NCI-H1417 treated with DMSO at 0.1 percent for 48 hours (cell line): ENCODE measurements around the gene UIMC1.
"Not testable (repeated sequence)": the region's sequence is repeated elsewhere in the genome, so short reads cannot be mapped to it uniquely, and the experiment has no call there.

Source experiments
- DNase-seq: peaks from one replicate; lab custom pipeline; 2025; lab: John Stamatoyannopoulos, UW

UIMC1 gene

DNA sequence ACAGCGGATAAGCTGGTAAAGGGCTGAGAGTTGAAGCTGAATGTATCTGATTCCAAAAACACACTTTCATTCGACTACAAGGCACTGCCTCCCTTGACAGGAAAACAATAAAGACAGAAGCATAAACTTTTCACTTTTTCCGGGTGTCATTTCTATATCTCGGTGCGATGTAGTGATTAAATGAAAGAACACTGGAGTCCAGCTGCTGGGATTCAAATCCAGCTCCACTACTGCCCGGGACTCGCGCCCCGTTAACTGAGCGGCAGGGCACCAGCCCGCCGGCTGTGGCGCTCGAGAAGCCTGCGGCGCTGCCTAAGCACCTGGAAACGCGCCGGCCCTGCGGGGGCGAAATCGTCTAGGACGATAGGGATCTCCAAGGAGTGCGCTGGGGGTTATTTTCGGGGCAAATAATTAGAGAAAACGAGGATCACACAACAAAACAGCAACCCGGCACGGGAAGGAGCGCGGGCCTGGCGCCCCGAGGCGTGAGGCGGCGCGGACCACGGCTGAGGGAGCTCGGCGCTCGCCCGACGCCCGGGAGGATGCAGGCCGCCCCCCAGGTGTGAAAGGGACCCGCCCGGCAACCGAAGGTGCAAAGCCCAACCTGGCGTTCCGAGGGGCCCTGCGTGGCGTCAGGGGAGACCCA lies 837 bp downstream of the UIMC1 start:
- DNase-seq = peak; percentile 5

DNA sequence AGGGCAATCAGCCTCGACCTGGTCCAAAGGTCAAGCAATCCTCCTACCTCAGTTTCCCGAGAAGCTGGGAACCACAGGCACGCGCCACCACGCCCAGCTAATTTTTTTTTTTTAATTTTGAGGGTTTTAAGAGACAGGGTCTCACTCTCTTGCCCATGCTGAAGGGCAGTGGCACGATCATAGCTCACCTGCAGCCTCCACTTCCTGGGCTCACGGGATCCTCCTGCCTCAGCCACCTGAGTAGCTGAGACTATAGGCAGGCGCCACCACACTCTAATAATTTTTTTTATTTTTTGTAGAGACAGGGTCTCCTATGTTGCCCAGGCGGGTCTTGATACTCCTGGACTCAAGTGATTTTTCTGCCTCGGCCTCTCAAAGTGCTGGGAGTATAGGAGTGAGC lies 1.6 kb downstream of the UIMC1 start:
- DNase-seq = no peak

DNA sequence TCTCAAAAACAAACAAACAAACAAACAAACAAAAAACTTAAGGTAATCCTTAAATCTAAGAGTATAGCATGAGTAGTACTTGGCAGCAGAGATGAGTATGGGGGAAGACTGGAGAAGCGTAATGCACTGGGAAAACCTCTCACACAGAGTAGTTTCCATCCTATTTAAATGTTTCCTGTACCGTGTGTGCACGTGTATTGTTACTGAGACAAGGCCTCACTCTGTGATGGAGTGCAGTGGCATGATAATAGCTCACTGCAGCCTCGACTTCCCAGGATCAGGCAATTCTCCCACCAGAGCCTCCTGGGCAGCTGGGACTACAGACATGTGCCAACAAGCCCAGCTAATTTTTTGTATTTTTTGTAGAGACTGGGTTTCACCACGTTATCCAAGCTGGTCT lies 2.9 kb downstream of the UIMC1 start:
- no peak for DNase-seq

- not testable (repeated sequence) for DNase-seq
These were observed 7.1 kb downstream of the UIMC1 start for GRCh38 chr5:176999526-176999925.

DNA sequence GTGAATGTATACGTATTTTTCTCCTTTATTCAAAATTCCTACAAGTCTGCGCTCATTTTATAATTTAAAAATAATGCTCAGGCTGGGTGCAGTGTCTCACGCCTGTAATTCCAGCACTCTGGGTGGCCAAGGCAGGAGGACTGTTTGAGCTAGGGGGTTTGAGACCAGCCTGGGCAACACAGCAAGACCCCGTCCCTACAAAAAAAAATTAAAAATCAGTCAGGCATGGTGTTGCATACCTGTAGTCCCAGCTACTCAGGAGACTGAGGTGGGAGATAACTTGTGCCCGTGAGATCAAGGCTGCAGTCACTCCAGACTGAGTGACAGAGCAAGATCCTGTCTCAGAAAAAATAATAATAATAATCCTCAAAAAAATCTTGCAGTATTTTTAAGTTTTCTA lies 7.8 kb downstream of the UIMC1 start:
- DNase-seq = no peak

- DNase-seq = no peak
These were observed 9.8 kb downstream of the UIMC1 start for GRCh38 chr5:176996780-176997179.

GRCh38 chr5:176995896-176996767 lies 10.4 kb downstream of the UIMC1 start:
- no peak for DNase-seq

DNA sequence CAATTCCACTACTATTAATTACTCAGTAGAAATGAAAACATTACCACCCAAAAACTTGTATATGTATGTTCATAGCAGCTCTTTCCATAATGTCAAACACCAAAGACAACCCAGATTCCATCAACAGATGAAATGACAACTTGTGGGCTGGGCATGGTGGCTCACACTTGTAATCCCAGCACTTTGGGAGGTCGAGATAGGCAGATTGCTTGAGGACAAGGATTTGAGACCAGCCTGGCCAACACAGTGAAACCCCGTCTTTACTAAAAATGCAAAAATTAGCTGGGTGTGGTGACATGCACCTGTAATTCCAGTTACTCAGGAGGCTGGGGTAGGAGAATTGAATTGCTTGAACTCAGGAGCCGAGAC lies 11.5 kb downstream of the UIMC1 start:
- DNase-seq = no peak

DNA sequence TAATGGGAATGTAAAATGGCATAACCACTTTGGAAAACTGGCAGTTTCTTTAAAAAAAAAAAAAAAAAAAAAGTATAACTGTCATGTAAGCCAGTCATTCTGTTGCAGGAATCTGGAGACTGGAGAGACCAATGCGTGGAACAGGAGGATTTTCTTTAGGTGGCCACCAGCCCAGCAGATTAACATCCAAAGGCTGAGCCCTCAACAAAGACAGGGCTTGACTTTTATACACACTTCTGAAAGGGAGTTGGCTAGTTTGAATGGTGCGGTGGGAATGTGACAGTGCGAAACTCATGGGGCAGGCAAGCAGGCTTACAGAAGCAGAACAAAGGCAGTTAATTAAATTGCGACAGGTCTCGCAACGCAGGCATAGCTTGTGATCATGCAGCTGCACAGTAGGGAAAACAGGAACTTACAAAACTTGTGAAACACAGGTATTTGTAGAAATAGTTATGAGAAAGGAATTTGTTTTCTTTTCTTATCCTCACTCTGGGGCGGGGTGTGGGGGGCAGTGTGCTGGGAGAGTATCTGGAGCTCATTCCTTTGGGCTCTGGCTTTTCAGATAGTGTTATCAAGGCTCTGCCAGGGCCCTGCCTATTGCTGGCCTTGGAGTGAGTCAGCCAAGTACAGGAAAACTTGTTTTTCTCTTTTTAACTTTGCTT lies 12.0 kb downstream of the UIMC1 start:
- DNase-seq = no peak

DNA sequence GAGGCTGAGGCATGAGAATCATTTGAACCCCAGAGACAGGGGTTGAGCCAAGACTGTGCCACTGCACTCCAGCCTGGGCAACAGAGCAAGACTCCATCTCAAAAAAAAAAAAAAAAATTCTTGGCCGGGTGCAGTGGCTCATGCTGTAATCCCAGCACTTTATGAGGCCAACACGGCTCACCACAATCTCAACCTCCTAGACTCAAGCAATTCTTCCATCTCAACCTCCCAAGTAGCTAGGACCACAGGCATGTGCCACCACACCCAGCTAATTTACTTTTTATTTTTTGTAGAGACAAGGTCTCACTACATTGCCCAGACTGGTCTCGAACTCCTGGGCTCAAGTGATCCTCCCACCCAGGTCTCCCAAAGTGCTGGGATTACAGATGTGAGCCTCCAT lies 13.5 kb downstream of the UIMC1 start:
- not testable (repeated sequence) for DNase-seq

- no peak for DNase-seq
These were observed 19.0 kb downstream of the UIMC1 start for GRCh38 chr5:176987583-176987982.

- no peak for DNase-seq
These were observed 20.3 kb downstream of the UIMC1 start for GRCh38 chr5:176986280-176986679.

- DNase-seq = no peak
These were observed 21.1 kb downstream of the UIMC1 start for GRCh38 chr5:176985516-176985915.

- not testable (repeated sequence) for DNase-seq
These were observed 22.4 kb downstream of the UIMC1 start for GRCh38 chr5:176984176-176984575.

GRCh38 chr5:176983593-176983992 lies 23.0 kb downstream of the UIMC1 start:
- not testable (repeated sequence) for DNase-seq

DNA sequence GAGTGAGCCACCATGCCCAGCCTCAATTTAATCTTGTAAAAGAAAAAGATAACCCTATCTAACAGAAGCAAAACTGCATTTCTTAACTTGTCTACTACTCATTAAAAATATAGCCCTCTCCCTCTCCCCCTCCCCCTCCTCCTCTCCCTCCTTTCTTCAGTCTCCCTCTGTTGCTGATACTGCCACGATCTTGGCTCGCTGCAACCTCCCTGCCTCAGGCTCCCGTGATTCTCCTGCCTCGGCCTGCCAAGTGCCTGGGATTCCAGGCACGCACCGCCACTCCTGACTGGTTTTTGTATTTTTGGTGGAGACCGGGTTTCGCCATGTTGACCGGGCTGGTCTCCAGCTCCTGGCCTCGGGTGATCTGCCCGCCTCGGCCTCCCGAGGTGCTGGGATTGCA lies 23.5 kb downstream of the UIMC1 start:
- DNase-seq = not testable (repeated sequence)

DNA sequence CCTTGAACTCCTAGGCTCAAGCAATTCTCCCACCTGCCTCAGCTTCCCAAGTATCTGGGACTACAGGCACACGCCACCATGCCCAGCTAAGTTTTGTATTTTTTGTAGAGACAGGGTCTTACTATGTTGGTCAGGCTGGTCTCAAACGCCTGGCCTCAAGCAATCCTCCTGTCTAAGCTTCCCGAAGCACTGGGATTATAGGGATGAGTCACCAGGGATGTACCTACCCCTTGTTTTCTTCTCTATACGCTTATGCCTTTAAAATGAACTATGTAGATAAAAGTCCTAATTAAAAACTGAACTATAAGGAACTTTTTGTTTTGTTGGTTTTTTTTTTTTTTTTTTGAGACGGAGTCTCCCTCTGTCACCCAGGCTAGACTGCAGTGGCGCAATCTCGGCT lies 25.8 kb downstream of the UIMC1 start:
- DNase-seq = no peak

DNA sequence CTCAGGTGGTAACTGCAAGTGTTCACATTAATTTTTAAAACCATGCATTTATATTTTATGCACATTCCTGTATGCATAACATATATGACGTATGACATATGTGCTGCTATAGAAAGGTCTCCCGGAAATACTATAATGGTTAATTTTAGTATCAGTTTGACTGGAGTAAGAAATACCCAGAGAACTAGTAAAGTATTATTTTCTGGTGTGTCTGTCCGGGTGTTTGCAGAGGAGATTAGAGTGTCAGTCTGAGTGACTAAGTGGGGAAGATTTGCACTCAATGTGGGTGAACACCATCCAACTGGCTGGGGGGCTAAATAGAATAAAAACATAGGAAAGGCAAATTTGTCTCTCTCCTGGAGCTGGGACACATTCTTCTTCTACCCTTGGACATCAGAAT lies 26.9 kb downstream of the UIMC1 start:
- no peak for DNase-seq

GRCh38 chr5:176965633-176966032 lies 40.9 kb downstream of the UIMC1 start:
- no peak for DNase-seq

DNA sequence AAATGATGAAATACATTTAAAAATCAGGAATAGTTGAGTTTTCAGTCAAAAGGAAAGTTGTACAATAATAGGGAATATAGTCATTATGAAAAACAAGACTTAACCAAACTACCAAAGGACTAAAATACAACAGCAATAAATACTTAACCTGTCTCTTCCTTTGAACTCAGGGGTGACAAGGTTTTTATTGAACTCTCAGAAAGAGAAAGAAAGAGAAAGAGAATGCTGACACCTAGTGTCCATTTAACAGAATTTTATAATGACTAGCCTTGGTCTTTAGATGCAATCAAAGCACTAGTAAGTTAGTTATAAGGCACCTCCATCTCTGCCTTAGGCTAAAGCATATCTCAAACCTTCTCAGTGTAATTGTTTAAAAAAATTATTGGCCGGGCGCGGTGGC lies 47.5 kb downstream of the UIMC1 start:
- DNase-seq = no peak

- DNase-seq = no peak
These were observed 49.8 kb downstream of the UIMC1 start for GRCh38 chr5:176956756-176957155.

- DNase-seq = no peak
These were observed 50.7 kb downstream of the UIMC1 start for GRCh38 chr5:176955895-176956294.

- no peak for DNase-seq
These were observed 52.5 kb downstream of the UIMC1 start for GRCh38 chr5:176954050-176954449.
